Measurements from ENCODE around the gene ZNF362.

The ZNF362 gene

DNA sequence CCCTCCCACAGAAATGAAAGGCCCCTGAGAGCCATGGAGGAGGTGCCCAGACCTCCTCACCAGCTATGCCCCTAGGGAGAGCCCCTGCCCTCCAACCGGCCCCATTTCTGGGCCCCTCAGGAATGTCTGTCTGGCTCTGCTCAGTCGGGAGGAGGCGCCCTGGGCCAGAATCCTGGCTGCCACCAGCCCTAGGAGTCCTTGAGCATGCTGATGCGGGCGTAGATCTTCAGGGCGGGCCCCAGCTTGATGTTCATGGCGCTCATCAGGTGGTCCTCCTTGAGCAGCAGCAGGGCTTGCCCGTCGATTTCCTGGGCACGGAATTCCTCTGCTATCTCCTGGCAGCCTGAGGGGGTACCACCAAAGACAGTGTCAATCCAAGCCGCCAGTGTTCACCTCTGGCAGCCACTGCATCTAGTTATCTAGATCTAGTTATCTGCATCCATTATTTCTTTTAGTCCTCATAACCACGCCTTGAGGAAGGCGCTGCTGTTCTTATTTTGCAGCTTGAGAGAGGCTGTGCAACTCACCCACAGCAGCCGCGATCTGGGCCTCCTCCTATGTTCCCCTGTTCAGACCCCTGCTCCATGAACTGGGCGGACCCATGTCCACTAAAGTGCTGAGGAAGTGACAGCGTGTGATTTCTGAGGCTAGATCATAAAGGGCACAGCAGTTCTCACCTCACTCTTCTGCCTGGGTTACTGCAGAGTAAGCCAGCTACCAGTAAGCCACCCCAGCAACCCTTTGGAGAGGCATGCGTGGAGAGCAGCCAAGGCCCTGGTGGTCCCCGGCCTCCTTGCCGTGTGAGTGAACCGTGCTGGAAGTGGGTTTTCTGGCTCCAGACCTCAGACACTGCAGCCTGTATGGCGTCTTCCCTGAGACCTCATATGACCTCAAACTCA, 68.6 kb downstream of the ZNF362 start:
- H3K4me3 ChIP-seq (replicated peaks; ENCODE audit: low read depth, low read length) = no peak overlapping the region
- TF ChIP-seq, protein P1, sequence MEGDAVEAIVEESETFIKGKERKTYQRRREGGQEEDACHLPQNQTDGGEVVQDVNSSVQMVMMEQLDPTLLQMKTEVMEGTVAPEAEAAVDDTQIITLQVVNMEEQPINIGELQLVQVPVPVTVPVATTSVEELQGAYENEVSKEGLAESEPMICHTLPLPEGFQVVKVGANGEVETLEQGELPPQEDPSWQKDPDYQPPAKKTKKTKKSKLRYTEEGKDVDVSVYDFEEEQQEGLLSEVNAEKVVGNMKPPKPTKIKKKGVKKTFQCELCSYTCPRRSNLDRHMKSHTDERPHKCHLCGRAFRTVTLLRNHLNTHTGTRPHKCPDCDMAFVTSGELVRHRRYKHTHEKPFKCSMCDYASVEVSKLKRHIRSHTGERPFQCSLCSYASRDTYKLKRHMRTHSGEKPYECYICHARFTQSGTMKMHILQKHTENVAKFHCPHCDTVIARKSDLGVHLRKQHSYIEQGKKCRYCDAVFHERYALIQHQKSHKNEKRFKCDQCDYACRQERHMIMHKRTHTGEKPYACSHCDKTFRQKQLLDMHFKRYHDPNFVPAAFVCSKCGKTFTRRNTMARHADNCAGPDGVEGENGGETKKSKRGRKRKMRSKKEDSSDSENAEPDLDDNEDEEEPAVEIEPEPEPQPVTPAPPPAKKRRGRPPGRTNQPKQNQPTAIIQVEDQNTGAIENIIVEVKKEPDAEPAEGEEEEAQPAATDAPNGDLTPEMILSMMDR (IDR thresholded peaks at IDR 0.05; ENCODE audit: low read depth, low read length, missing control alignments) = no peak
- DNase-seq (ENCODE audit: extremely low read depth, low read depth) = no peak

DNA sequence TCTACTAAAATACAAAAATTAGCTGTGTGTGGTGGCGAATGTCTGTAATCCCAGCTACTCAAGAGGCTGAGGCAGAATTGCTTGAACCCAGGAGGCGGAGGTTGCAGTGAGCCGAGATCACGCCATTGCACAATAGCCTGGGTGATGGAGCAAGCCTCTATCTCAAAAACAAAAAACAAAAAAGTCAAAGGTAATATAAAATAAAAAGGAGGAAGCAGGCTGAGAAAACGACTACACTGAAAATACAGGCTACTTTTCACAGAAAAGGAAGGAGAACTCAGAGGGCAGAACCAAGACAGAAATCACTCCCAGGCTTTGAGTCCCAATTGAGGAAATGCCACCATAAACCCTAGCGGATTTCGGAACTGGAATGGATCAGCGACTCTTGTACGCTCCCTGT, 70.5 kb downstream of the ZNF362 start:
- no peak for DNase-seq (ENCODE audit: extremely low read depth, low read depth)
- TF ChIP-seq, protein P1 (IDR thresholded peaks at IDR 0.05; ENCODE audit: low read depth, low read length, missing control alignments) = no peak
- H3K4me3 ChIP-seq (replicated peaks; ENCODE audit: low read depth, low read length) = no peak overlapping the region

DNA sequence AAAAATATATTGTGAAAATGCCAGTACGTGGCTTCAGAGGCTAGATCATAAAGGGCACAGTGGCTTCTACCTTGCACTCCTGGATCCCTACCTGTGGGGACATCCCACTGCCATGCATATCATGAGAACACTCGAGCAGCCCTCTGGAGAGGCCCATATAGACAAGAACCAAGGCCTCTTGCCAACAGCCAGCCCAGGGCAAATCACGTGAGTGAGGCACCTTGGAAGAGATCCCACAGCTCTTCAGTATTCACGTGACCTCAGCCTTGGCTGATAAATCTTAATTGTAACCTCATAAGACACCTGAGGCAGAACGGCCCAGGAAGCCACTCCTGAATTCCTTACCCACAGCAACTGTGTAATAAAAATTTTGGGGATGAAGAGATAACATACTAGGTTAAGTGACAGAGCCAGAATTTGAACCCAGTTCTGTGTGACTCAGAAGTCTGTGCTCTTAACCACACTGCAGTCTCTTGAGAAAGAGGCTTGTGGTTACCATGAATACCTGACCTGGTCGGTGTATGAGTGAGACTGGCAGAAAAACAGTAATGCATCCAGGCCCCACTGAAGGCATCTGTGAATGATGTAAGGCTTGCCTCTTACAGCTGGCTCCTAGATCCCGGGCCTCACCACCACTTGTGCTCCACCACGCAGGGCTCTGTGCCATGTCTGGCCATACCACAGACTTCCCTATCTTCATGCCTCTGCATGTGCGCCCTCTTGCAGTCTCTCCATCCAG, 71.5 kb downstream of the ZNF362 start:
- DNase-seq (ENCODE audit: extremely low read depth, low read depth) = peak; percentile 82
- H3K4me3 ChIP-seq (replicated peaks; ENCODE audit: low read depth, low read length) = no peak overlapping the region
- TF ChIP-seq, protein P1 (IDR thresholded peaks at IDR 0.05; ENCODE audit: low read depth, low read length, missing control alignments) = no peak

DNA sequence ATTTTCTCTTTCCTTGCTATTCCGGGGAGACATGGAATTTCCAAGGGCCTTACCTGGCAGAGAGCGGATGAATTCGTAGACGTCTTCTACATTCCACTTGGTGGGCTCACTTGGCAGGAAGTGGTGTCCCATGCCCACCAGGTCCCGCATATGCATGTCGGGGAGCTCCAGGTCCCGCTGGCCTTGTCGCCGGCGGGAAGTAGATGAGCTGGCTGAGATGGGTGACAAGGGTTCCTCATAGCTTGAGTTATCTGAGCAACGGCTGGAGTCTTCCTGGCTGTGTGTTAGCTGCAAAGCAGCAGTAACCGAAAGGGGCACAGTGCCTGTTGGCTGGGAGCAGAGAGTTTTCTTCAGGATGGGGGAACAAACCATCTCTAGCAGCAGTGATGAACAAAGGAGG, 72.5 kb downstream of the ZNF362 start:
- no peak for DNase-seq (ENCODE audit: extremely low read depth, low read depth)
- TF ChIP-seq, protein P1 (IDR thresholded peaks at IDR 0.05; ENCODE audit: low read depth, low read length, missing control alignments) = no peak
- H3K4me3 ChIP-seq (replicated peaks; ENCODE audit: low read depth, low read length) = no peak overlapping the region

DNA sequence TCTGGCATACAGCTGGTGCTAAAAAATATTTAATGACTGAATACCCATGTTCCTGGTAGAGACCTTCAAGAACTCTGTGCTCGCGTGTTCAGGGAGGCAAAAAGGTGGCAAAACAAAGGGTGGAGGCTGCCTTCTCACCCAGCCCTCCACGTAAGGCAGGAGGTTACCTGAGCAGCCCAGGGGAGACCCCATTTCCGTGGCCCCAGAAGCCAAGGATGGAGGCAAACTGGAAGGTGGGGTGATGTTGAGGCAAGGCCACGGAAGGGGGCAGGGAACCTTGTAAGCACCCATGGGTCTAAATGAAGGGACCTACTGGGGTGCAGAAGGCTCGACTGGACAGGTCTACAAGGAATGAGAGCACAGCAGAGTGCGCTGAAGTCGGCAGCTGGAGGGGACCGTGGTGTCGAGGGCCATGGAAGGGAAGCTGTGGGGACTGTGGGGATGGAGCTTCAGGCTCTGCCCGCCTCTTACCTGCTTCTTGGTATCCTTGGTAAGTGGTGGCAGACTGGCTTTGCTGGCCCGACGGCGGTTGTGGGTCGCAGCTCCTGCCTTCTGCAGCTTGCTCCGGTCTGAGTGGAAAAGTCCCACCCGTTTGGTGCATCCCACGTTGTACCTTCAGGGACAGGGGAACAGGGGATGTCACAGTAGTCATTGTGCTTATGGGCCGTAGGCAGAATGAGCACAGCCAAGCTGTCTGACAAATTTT, 73.5 kb downstream of the ZNF362 start:
- TF ChIP-seq, protein P1 (IDR thresholded peaks at IDR 0.05; ENCODE audit: low read depth, low read length, missing control alignments) = no peak
- no peak overlapping the region for H3K4me3 ChIP-seq (replicated peaks; ENCODE audit: low read depth, low read length)

DNA sequence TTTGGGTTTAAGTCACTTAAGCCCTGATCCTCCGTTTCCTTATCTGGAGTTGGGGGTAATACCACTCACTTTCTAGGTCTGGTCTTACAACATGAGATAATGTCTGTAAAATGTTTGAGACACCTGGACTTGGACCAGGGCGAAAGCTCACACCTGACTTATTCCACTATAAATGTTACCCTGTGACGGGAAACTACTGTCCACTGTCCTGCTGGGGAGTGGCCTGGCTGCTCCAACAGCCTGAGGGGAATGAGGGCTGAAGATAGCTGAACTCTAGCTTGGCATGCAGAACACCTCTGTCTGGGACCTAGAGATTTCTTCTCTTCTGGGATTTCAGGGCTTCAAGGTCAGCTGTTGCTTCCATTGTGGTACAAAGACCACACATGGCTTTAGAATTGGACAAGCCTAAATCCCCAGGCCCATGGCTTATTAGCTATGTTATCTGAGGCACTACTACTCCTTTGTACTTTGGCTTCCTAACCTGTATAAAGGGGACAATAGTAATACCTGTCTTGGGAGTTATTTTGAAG, 74.1 kb downstream of the ZNF362 start:
- TF ChIP-seq, protein P1 (IDR thresholded peaks at IDR 0.05; ENCODE audit: low read depth, low read length, missing control alignments) = no peak
- no peak overlapping the region for H3K4me3 ChIP-seq (replicated peaks; ENCODE audit: low read depth, low read length)
- DNase-seq (ENCODE audit: extremely low read depth, low read depth) = no peak

More for the DNA sequence above, 73.5 kb downstream of the ZNF362 start:
- no peak for DNase-seq (ENCODE audit: extremely low read depth, low read depth)

All from HFF-Myc (cell line).